HG03025 (cell line): ENCODE data around the gene CFAP90.

Source experiments
- ATAC-seq: cut with Tn5 transposase; IDR thresholded peaks from one replicate; pipeline ENCODE4 v1.9.1; 2021; ENCODE audit warnings: mild to moderate bottlenecking, moderate library complexity; ENCODE audit not compliant: unreplicated experiment, low FRiP score

Gene CFAP90

GRCh38 chr5:7784683-7785380 lies 66.1 kb downstream of the CFAP90 start:
- no peak for ATAC-seq

GRCh38 chr5:7781899-7782298 lies 69.0 kb downstream of the CFAP90 start:
- ATAC-seq = no peak
